ENCODE measurements around the gene AKAP6.

AKAP6 gene

GRCh38 chr14:32510815-32511214, 181.7 kb downstream of the AKAP6 start:
- H3K9me3 ChIP-seq (ENCODE audit: control insufficient read depth, insufficient read depth, low read length), result no peaks in the 10 kb centered on the region
- no peaks in the 10 kb centered on the region for H3K27me3 ChIP-seq (ENCODE audit: control insufficient read depth, insufficient read depth, low read length)
- H3K36me3 ChIP-seq (ENCODE audit: control insufficient read depth, insufficient read depth, low read length), result no peaks in the 10 kb centered on the region
- no peaks in the 10 kb centered on the region for H3K4me1 ChIP-seq (ENCODE audit: control insufficient read depth, insufficient read depth, low read length)
- no peak overlapping the region for H3K9ac ChIP-seq (ENCODE audit: low read depth, low read length)
- no peak overlapping the region for H3K4me3 ChIP-seq (ENCODE audit: low read depth, low read length)

GRCh38 chr14:32512348-32512747, 183.2 kb downstream of the AKAP6 start:
- H3K36me3 ChIP-seq (ENCODE audit: control insufficient read depth, insufficient read depth, low read length), result no peaks in the 10 kb centered on the region
- no peak overlapping the region for H3K9ac ChIP-seq (ENCODE audit: low read depth, low read length)
- no peaks in the 10 kb centered on the region for H3K27me3 ChIP-seq (ENCODE audit: control insufficient read depth, insufficient read depth, low read length)
- no peaks in the 10 kb centered on the region for H3K9me3 ChIP-seq (ENCODE audit: control insufficient read depth, insufficient read depth, low read length)
- no peak overlapping the region for H3K4me3 ChIP-seq (ENCODE audit: low read depth, low read length)
- no peaks in the 10 kb centered on the region for H3K4me1 ChIP-seq (ENCODE audit: control insufficient read depth, insufficient read depth, low read length)

- Histone ChIP-seq H3K27me3 (ENCODE audit: control insufficient read depth, insufficient read depth, low read length) (no peaks in the 10 kb centered on the region), H3K4me1 (ENCODE audit: control insufficient read depth, insufficient read depth, low read length) (no peaks in the 10 kb centered on the region), H3K9me3 (ENCODE audit: control insufficient read depth, insufficient read depth, low read length) (no peaks in the 10 kb centered on the region), H3K9ac (ENCODE audit: low read depth, low read length) (no peak overlapping the region), H3K36me3 (ENCODE audit: control insufficient read depth, insufficient read depth, low read length) (no peaks in the 10 kb centered on the region), H3K4me3 (ENCODE audit: low read depth, low read length) (no peak overlapping the region)
Observed at GRCh38 chr14:32512813-32513212, 183.7 kb downstream of the AKAP6 start.

GRCh38 chr14:32513571-32514009, 184.5 kb downstream of the AKAP6 start:
- no peaks in the 10 kb centered on the region for H3K4me1 ChIP-seq (ENCODE audit: control insufficient read depth, insufficient read depth, low read length)
- no peaks in the 10 kb centered on the region for H3K9me3 ChIP-seq (ENCODE audit: control insufficient read depth, insufficient read depth, low read length)
- no peaks in the 10 kb centered on the region for H3K36me3 ChIP-seq (ENCODE audit: control insufficient read depth, insufficient read depth, low read length)
- H3K9ac ChIP-seq (ENCODE audit: low read depth, low read length), result no peak overlapping the region
- no peak overlapping the region for H3K4me3 ChIP-seq (ENCODE audit: low read depth, low read length)
- H3K27me3 ChIP-seq (ENCODE audit: control insufficient read depth, insufficient read depth, low read length), result no peaks in the 10 kb centered on the region

- Histone ChIP-seq H3K27me3 (ENCODE audit: control insufficient read depth, insufficient read depth, low read length) (no peaks in the 10 kb centered on the region), H3K36me3 (ENCODE audit: control insufficient read depth, insufficient read depth, low read length) (no peaks in the 10 kb centered on the region), H3K4me1 (ENCODE audit: control insufficient read depth, insufficient read depth, low read length) (no peaks in the 10 kb centered on the region), H3K9me3 (ENCODE audit: control insufficient read depth, insufficient read depth, low read length) (no peaks in the 10 kb centered on the region), H3K4me3 (ENCODE audit: low read depth, low read length) (no peak overlapping the region), H3K9ac (ENCODE audit: low read depth, low read length) (no peak overlapping the region)
Observed at GRCh38 chr14:32514236-32514635, 185.1 kb downstream of the AKAP6 start.

GRCh38 chr14:32514681-32515080, 185.6 kb downstream of the AKAP6 start:
- no peaks in the 10 kb centered on the region for H3K27me3 ChIP-seq (ENCODE audit: control insufficient read depth, insufficient read depth, low read length)
- H3K36me3 ChIP-seq (ENCODE audit: control insufficient read depth, insufficient read depth, low read length), result no peaks in the 10 kb centered on the region
- no peaks in the 10 kb centered on the region for H3K9me3 ChIP-seq (ENCODE audit: control insufficient read depth, insufficient read depth, low read length)
- no peak overlapping the region for H3K9ac ChIP-seq (ENCODE audit: low read depth, low read length)
- no peaks in the 10 kb centered on the region for H3K4me1 ChIP-seq (ENCODE audit: control insufficient read depth, insufficient read depth, low read length)
- H3K4me3 ChIP-seq (ENCODE audit: low read depth, low read length), result no peak overlapping the region

GRCh38 chr14:32524609-32525375, 195.7 kb downstream of the AKAP6 start:
- H3K4me1 ChIP-seq (ENCODE audit: control insufficient read depth, insufficient read depth, low read length), result no peaks in the 10 kb centered on the region
- H3K27me3 ChIP-seq (ENCODE audit: control insufficient read depth, insufficient read depth, low read length), result no peaks in the 10 kb centered on the region
- no peaks in the 10 kb centered on the region for H3K9me3 ChIP-seq (ENCODE audit: control insufficient read depth, insufficient read depth, low read length)
- no peak overlapping the region for H3K9ac ChIP-seq (ENCODE audit: low read depth, low read length)
- no peaks in the 10 kb centered on the region for H3K36me3 ChIP-seq (ENCODE audit: control insufficient read depth, insufficient read depth, low read length)
- no peak overlapping the region for H3K4me3 ChIP-seq (ENCODE audit: low read depth, low read length)

GRCh38 chr14:32525591-32525990, 196.5 kb downstream of the AKAP6 start:
- Histone ChIP-seq H3K27me3 (ENCODE audit: control insufficient read depth, insufficient read depth, low read length) (no peaks in the 10 kb centered on the region), H3K36me3 (ENCODE audit: control insufficient read depth, insufficient read depth, low read length) (no peaks in the 10 kb centered on the region), H3K9ac (ENCODE audit: low read depth, low read length) (no peak overlapping the region), H3K9me3 (ENCODE audit: control insufficient read depth, insufficient read depth, low read length) (no peaks in the 10 kb centered on the region), H3K4me3 (ENCODE audit: low read depth, low read length) (no peak overlapping the region), H3K4me1 (ENCODE audit: control insufficient read depth, insufficient read depth, low read length) (no peaks in the 10 kb centered on the region)

GRCh38 chr14:32530800-32531199, 201.7 kb downstream of the AKAP6 start:
- Histone ChIP-seq H3K4me1 (ENCODE audit: control insufficient read depth, insufficient read depth, low read length) (no peaks in the 10 kb centered on the region), H3K27me3 (ENCODE audit: control insufficient read depth, insufficient read depth, low read length) (no peaks in the 10 kb centered on the region), H3K9me3 (ENCODE audit: control insufficient read depth, insufficient read depth, low read length) (no peaks in the 10 kb centered on the region), H3K4me3 (ENCODE audit: low read depth, low read length) (no peak overlapping the region), H3K36me3 (ENCODE audit: control insufficient read depth, insufficient read depth, low read length) (no peaks in the 10 kb centered on the region), H3K9ac (ENCODE audit: low read depth, low read length) (no peak overlapping the region)

- H3K27me3 ChIP-seq (ENCODE audit: control insufficient read depth, insufficient read depth, low read length), result no peaks in the 10 kb centered on the region
- H3K9ac ChIP-seq (ENCODE audit: low read depth, low read length), result no peak overlapping the region
- H3K4me3 ChIP-seq (ENCODE audit: low read depth, low read length), result no peak overlapping the region
- no peaks in the 10 kb centered on the region for H3K4me1 ChIP-seq (ENCODE audit: control insufficient read depth, insufficient read depth, low read length)
- no peaks in the 10 kb centered on the region for H3K36me3 ChIP-seq (ENCODE audit: control insufficient read depth, insufficient read depth, low read length)
- H3K9me3 ChIP-seq (ENCODE audit: control insufficient read depth, insufficient read depth, low read length), result no peaks in the 10 kb centered on the region
Observed at GRCh38 chr14:32531942-32532515, 202.9 kb downstream of the AKAP6 start.

GRCh38 chr14:32534145-32534544, 205.0 kb downstream of the AKAP6 start:
- Histone ChIP-seq H3K9ac (ENCODE audit: low read depth, low read length) (no peak overlapping the region), H3K9me3 (ENCODE audit: control insufficient read depth, insufficient read depth, low read length) (no peaks in the 10 kb centered on the region), H3K36me3 (ENCODE audit: control insufficient read depth, insufficient read depth, low read length) (no peaks in the 10 kb centered on the region), H3K4me1 (ENCODE audit: control insufficient read depth, insufficient read depth, low read length) (no peaks in the 10 kb centered on the region), H3K4me3 (ENCODE audit: low read depth, low read length) (no peak overlapping the region), H3K27me3 (ENCODE audit: control insufficient read depth, insufficient read depth, low read length) (no peaks in the 10 kb centered on the region)

GRCh38 chr14:32536175-32536574, 207.1 kb downstream of the AKAP6 start:
- no peaks in the 10 kb centered on the region for H3K27me3 ChIP-seq (ENCODE audit: control insufficient read depth, insufficient read depth, low read length)
- no peaks in the 10 kb centered on the region for H3K4me1 ChIP-seq (ENCODE audit: control insufficient read depth, insufficient read depth, low read length)
- H3K9ac ChIP-seq (ENCODE audit: low read depth, low read length), result no peak overlapping the region
- H3K9me3 ChIP-seq (ENCODE audit: control insufficient read depth, insufficient read depth, low read length), result no peaks in the 10 kb centered on the region
- H3K36me3 ChIP-seq (ENCODE audit: control insufficient read depth, insufficient read depth, low read length), result no peaks in the 10 kb centered on the region
- no peak overlapping the region for H3K4me3 ChIP-seq (ENCODE audit: low read depth, low read length)

Data from iPS-15b (cell line).